Tibial nerve (tissue), 4 donors: Measurements from ENCODE around the gene EXOC4. TPM values are rescaled to one million over a fixed set of nuclear protein-coding genes. Genes with fewer than 3 reads are reported as not detected.

Experiments
- DNase-seq, 2 donors: peaks; one replicate each; pipeline ENCODE4 v3.0.0-alpha.2; 2019; ENCODE audit warnings: low spot score in 2 of 2
- H3K27ac ChIP-seq, 4 donors: fragments of 200-600 bp; sonication (generic) in 3 of 4; one replicate each; pipeline ENCODE4 v1.5.1; 2017 to 2019; ENCODE audit warnings: mild to moderate bottlenecking in 1 of 4
- H3K27me3 ChIP-seq, 2 donors: fragments of 200-600 bp; sonication (generic) in 1 of 2; one replicate each; pipeline versions ENCODE4 v1.5.1 to v1.6.0; 2017 to 2019
- H3K36me3 ChIP-seq, 3 donors: fragments of 200-600 bp; sonication (generic); one replicate each; pipeline ENCODE4 v1.5.1; 2018 to 2019
- H3K4me1 ChIP-seq, 4 donors: fragments of 200-600 bp; sonication (generic) in 3 of 4; one replicate each; pipeline ENCODE4 v1.5.1; 2017 to 2019
- H3K4me3 ChIP-seq, 4 donors: fragments of 200-600 bp; sonication (generic) in 3 of 4; one replicate each; pipeline ENCODE4 v1.5.1; 2017 to 2019; ENCODE audit warnings: mild to moderate bottlenecking in 1 of 4, moderate library complexity in 1 of 4
- H3K9me3 ChIP-seq, 4 donors: fragments of 200-600 bp; sonication (generic) in 3 of 4; one replicate each; pipeline ENCODE4 v1.5.1; 2017 to 2019
- CTCF ChIP-seq, 5 experiments: fragments of 200-600 bp in 3 of 5; fragments of 450-650 bp in 2 of 5; sonication (generic) in 3 of 5; IDR thresholded peaks; one replicate each; pipeline ENCODE4 v1.5.1; 2016 to 2019; ENCODE audit warnings: antibody characterized with exemption in 5 of 5, mild to moderate bottlenecking in 3 of 5, moderate library complexity in 2 of 5
- EP300 ChIP-seq, 2 donors: sonication (generic); formaldehyde crosslinking; IDR thresholded peaks; one replicate each; pipeline ENCODE4 v1.6.1; 2017; ENCODE audit warnings: antibody characterized with exemption in 2 of 2, mild to moderate bottlenecking in 1 of 2
- POLR2A ChIP-seq, 2 donors: fragments of 450-650 bp; IDR thresholded peaks; one replicate each; pipeline ENCODE4 v1.6.1; 2017; ENCODE audit warnings: antibody characterized with exemption in 2 of 2, mild to moderate bottlenecking in 2 of 2, moderate library complexity in 2 of 2
- WGBS, 2 donors: methylation state at CpG; one replicate each; pipeline ENCODE4 v1.1.5; 2018; 5-methylcytosine and 5-hydroxymethylcytosine counted together
- total RNA-seq, 4 donors: library from RNA; depleted of rRNA; stranded (reverse); fragments of >200 nt; gene quantifications; one replicate each; pipeline ENCODE4 v1.1.0, GENCODE V29; 2016

The EXOC4 gene
- total RNA-seq, 4 donors from 2014 or later = 70.0 to 104 (median 85.8) TPM

GRCh38 chr7:133829336-133829897, 576.5 kb downstream of the EXOC4 start:
- Histone ChIP-seq H3K4me3 (no peak overlapping the region), H3K4me1 (no peaks in the 10 kb centered on the region), H3K36me3 (peaks cover 0 to 38% (median 0%) of the 10 kb centered on the region in 3 donors), H3K27ac (no peak overlapping the region), H3K9me3 (peaks cover 0 to 18% (median 2%) of the 10 kb centered on the region in 4 donors), H3K27me3 (no peaks in the 10 kb centered on the region)
- TF ChIP-seq EP300 (IDR thresholded peaks at IDR 0.05) (no peak), POLR2A (IDR thresholded peaks at IDR 0.05) (no peak), CTCF (IDR thresholded peaks at IDR 0.05) (no peak)
- WGBS, 2 donors = 77% methylated on average over 4 of the region's 4 CpGs
- DNase-seq = no peak

GRCh38 chr7:133830081-133830480, 577.2 kb downstream of the EXOC4 start:
- 77 to 87% methylated on average over 6 of the region's 6 CpGs for WGBS, 2 donors
- Histone ChIP-seq H3K36me3 (peaks cover 0 to 38% (median 0%) of the 10 kb centered on the region in 3 donors), H3K4me3 (no peak overlapping the region), H3K4me1 (no peaks in the 10 kb centered on the region), H3K27me3 (no peaks in the 10 kb centered on the region), H3K9me3 (peaks cover 0 to 18% (median 2%) of the 10 kb centered on the region in 4 donors), H3K27ac (no peak overlapping the region)
- no peak for DNase-seq
- TF ChIP-seq CTCF (IDR thresholded peaks at IDR 0.05) (no peak), EP300 (IDR thresholded peaks at IDR 0.05) (no peak), POLR2A (IDR thresholded peaks at IDR 0.05) (no peak)

GRCh38 chr7:133836666-133837065, 583.8 kb downstream of the EXOC4 start:
- no peak overlapping the region for H3K4me3 ChIP-seq
- 69 to 72% methylated on average over 3 of the region's 3 CpGs for WGBS, 2 donors
- H3K4me1 ChIP-seq = peaks cover 0 to 3% (median 0%) of the 10 kb centered on the region in 4 donors
- no peak for DNase-seq
- peaks cover 0 to 20% (median 0%) of the 10 kb centered on the region in 3 donors for H3K36me3 ChIP-seq
- no peak overlapping the region for H3K27ac ChIP-seq
- TF ChIP-seq EP300 (IDR thresholded peaks at IDR 0.05) (no peak), CTCF (IDR thresholded peaks at IDR 0.05) (no peak), POLR2A (IDR thresholded peaks at IDR 0.05) (no peak)
- peaks cover 0 to 7% (median 0%) of the 10 kb centered on the region in 4 donors for H3K9me3 ChIP-seq
- no peaks in the 10 kb centered on the region for H3K27me3 ChIP-seq

GRCh38 chr7:133837224-133837623, 584.3 kb downstream of the EXOC4 start:
- no peaks in the 10 kb centered on the region for H3K27me3 ChIP-seq
- H3K36me3 ChIP-seq = peaks cover 0 to 15% (median 0%) of the 10 kb centered on the region in 3 donors
- H3K4me1 ChIP-seq = peaks cover 0 to 3% (median 0%) of the 10 kb centered on the region in 4 donors
- H3K9me3 ChIP-seq = peaks cover 0 to 1% (median 0%) of the 10 kb centered on the region in 4 donors
- DNase-seq = no peak
- H3K4me3 ChIP-seq = no peak overlapping the region
- no peak overlapping the region for H3K27ac ChIP-seq
- TF ChIP-seq CTCF (IDR thresholded peaks at IDR 0.05) (no peak), POLR2A (IDR thresholded peaks at IDR 0.05) (no peak), EP300 (IDR thresholded peaks at IDR 0.05) (no peak)

GRCh38 chr7:133839121-133839520, 586.2 kb downstream of the EXOC4 start:
- TF ChIP-seq POLR2A (IDR thresholded peaks at IDR 0.05) = no peak
- no peak for TF ChIP-seq CTCF (IDR thresholded peaks at IDR 0.05)
- TF ChIP-seq EP300 (IDR thresholded peaks at IDR 0.05) = no peak
- Histone ChIP-seq H3K9me3 (peaks cover 0 to 8% (median 2%) of the 10 kb centered on the region in 4 donors), H3K27me3 (no peaks in the 10 kb centered on the region), H3K27ac (no peak overlapping the region), H3K4me3 (no peak overlapping the region), H3K36me3 (no peaks in the 10 kb centered on the region), H3K4me1 (peaks cover 0 to 3% (median 0%) of the 10 kb centered on the region in 4 donors)
- DNase-seq = no peak
- 85 to 89% methylated on average over 3 of the region's 3 CpGs for WGBS, 2 donors
